ENCODE measurements around the gene REC8. TPM values are rescaled to one million over a fixed set of nuclear protein-coding genes. Genes with fewer than 3 reads are reported as not detected.

Gene REC8
- total and polyA plus RNA-seq, 2 of the 13 experiments (the other 11 are each of a cell fraction or from before 2014, with no cell fraction given), result 3.4 to 14.7 TPM

DNA sequence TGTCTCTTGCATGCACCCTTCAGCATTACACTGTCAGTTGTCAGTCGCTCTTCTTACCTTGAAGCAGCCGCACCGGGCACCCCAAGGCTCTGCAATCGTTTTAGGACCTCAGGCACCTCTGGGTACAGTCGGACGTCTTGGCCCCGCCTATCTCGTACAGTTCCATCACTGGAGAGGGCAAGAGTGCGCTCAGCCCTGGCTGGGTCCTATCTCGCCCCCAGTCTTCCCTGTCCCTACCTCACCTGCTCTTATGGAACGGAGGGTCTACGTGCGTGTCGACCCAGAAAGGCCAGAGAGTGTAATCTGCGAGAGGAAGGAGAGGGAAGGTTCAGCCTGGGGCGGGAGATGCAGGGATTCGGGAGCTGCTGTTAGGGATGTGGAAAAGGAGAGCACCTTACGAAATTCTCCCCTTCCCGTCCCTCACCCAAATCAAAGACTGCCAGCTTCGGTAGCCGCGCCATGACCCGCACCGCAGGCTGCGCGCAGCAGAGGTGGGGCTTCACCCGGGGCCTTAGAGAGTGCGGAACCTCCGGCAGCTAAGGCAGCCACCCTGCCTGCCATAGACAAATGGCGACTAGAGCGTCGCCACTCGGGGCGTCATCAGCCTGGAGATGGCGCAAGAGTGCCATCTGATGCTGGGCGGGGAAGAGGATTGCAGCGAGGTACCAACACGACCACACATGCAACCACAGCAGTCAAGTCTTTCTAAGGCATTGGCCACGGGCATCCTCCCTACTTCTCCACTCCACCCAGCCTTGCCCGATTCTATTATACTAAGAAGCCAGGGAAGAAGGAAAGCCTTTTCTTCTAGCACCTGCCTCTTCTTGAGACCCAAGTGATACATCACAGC is 43.8 kb downstream of the REC8 start, which contains the start of gene MDP1 (continued):
- TF ChIP-seq, protein P1, sequence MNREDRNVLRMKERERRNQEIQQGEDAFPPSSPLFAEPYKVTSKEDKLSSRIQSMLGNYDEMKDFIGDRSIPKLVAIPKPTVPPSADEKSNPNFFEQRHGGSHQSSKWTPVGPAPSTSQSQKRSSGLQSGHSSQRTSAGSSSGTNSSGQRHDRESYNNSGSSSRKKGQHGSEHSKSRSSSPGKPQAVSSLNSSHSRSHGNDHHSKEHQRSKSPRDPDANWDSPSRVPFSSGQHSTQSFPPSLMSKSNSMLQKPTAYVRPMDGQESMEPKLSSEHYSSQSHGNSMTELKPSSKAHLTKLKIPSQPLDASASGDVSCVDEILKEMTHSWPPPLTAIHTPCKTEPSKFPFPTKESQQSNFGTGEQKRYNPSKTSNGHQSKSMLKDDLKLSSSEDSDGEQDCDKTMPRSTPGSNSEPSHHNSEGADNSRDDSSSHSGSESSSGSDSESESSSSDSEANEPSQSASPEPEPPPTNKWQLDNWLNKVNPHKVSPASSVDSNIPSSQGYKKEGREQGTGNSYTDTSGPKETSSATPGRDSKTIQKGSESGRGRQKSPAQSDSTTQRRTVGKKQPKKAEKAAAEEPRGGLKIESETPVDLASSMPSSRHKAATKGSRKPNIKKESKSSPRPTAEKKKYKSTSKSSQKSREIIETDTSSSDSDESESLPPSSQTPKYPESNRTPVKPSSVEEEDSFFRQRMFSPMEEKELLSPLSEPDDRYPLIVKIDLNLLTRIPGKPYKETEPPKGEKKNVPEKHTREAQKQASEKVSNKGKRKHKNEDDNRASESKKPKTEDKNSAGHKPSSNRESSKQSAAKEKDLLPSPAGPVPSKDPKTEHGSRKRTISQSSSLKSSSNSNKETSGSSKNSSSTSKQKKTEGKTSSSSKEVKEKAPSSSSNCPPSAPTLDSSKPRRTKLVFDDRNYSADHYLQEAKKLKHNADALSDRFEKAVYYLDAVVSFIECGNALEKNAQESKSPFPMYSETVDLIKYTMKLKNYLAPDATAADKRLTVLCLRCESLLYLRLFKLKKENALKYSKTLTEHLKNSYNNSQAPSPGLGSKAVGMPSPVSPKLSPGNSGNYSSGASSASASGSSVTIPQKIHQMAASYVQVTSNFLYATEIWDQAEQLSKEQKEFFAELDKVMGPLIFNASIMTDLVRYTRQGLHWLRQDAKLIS (CRISPR knock-in tag; IDR thresholded peaks at IDR 0.05), result no peak
- TF ChIP-seq, protein P2, sequence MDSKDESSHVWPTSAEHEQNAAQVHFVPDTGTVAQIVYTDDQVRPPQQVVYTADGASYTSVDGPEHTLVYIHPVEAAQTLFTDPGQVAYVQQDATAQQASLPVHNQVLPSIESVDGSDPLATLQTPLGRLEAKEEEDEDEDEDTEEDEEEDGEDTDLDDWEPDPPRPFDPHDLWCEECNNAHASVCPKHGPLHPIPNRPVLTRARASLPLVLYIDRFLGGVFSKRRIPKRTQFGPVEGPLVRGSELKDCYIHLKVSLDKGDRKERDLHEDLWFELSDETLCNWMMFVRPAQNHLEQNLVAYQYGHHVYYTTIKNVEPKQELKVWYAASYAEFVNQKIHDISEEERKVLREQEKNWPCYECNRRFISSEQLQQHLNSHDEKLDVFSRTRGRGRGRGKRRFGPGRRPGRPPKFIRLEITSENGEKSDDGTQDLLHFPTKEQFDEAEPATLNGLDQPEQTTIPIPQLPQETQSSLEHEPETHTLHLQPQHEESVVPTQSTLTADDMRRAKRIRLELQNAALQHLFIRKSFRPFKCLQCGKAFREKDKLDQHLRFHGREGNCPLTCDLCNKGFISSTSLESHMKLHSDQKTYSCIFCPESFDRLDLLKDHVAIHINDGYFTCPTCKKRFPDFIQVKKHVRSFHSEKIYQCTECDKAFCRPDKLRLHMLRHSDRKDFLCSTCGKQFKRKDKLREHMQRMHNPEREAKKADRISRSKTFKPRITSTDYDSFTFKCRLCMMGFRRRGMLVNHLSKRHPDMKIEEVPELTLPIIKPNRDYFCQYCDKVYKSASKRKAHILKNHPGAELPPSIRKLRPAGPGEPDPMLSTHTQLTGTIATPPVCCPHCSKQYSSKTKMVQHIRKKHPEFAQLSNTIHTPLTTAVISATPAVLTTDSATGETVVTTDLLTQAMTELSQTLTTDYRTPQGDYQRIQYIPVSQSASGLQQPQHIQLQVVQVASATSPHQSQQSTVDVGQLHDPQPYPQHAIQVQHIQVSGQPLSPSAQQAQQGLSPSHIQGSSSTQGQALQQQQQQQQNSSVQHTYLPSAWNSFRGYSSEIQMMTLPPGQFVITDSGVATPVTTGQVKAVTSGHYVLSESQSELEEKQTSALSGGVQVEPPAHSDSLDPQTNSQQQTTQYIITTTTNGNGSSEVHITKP (CRISPR knock-in tag; IDR thresholded peaks at IDR 0.05; ENCODE audit: low read depth), result peak; percentile 75; the same call in 1 of the 2 replicates
- TF ChIP-seq ZNF747 (CRISPR knock-in tag; IDR thresholded peaks at IDR 0.05; ENCODE audit: borderline replicate concordance) (peak; percentile 90; the same call in 1 of the 2 replicates), ZNF335 (CRISPR knock-in tag; IDR thresholded peaks at IDR 0.05) (peak; percentile 99)

All from HepG2 (cell line).